Activated gamma-delta T cell (primary cell): ENCODE data around the gene PLEKHA1.

ENCODE experiments used
- DNase-seq: peaks from one replicate; lab custom pipeline; 2025; lab: John Stamatoyannopoulos, UW

PLEKHA1 gene

DNA sequence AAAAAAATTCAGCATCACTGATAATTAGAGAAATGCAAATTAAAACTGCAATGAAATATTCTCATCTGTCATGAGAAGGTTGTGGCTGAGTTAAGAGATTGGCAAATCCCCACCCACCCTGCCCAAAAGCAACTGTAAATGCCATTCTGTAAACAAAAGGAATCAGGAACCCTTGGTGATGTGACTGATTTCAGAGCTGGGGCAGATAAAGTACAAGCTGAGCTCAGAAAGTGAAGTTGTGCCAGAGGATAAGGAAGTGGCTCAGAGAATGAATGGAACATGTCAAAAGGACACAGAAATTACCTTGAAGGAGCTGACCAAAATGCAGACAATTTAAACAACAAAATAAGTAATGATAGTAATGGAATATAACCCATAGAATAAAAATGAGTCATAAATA, 47.2 kb downstream of the PLEKHA1 start:
- DNase-seq: no peak

DNA sequence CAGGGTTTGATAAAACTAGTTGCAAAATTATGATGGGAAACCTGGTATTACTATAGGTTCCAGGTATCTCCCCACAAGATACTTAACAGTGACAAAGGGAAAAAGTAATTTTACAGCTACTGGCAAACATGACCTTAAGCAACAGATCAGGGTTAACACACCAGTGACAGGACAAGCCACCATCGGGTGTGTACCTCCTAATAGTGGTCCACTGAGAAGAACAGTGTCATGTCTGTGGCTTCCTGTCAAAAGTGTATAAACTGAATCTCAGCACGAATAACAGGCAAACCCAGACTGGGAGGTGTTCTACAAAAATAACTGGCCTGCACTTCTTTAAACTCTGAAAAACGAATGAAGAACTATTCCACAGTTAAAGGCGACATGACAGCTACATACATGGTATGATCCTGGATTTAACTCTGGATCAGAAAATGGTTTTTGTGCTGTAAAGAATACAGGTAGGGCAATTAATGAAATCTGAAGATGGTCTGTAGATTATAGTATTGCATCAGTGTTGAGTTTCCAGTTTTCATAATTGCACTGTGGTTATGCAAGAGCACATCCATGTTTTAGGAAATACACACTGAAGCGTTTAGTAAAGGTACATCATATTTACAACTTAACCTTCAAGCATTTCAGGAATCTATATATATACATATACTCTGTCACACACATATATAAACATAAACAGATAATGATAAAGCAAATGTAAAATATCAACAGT, 47.9 kb downstream of the PLEKHA1 start:
- DNase-seq: no peak

DNA sequence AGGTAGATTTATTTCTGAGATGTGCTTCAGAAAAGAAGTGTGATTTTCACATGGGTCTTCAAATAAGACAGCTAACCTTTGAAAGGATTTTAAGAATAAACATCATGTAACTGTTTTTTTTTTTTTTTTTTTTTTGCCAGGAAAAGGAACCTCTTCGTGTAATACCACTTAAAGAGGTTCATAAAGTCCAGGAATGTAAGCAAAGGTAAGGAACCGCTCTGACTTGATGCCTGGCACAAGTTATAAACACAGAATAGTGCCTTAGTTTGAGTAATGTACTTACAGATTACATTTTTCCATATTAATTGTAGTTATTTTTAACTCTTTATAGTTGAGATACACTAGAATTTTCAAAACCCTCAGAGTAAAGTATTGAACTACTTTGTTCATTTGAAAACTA, 49.6 kb downstream of the PLEKHA1 start:
- DNase-seq: no peak

DNA sequence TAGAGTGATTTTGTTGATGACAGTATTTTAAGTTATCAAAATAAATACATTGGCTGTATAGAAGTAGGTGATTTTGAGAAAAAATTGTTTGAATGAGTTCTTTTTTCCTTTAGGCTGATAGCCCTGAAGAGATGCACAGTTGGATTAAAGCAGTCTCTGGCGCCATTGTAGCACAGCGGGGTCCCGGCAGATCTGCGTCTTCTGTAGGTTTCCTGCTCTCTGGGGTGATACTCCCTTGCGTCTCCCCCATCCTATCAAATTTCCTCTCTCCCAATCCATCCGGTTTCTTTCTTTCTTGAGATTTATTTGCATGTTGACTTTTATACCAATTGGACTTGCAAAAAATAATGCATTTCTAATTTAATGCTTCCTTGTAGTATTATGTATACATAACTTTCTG, 52.3 kb downstream of the PLEKHA1 start:
- DNase-seq: no peak

DNA sequence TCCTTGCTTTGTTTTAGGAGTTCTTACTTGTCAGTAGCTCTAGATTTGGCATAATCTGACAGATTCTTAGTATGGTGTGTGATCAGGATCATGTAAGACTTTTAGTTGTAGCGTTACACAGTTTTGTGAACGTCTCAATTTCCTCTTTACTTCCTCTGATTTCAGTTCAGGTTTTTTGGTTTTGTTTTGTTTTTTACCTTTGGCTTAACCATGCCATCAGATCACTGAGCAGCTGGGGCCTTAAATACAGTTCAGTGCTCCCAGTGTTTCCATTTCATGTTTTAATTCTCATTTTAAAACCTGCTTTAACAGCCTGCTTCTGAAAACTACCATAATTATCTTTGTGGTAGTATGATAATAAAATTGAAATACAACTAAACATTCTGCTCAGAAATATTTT, 52.8 kb downstream of the PLEKHA1 start:
- no peak for DNase-seq

DNA sequence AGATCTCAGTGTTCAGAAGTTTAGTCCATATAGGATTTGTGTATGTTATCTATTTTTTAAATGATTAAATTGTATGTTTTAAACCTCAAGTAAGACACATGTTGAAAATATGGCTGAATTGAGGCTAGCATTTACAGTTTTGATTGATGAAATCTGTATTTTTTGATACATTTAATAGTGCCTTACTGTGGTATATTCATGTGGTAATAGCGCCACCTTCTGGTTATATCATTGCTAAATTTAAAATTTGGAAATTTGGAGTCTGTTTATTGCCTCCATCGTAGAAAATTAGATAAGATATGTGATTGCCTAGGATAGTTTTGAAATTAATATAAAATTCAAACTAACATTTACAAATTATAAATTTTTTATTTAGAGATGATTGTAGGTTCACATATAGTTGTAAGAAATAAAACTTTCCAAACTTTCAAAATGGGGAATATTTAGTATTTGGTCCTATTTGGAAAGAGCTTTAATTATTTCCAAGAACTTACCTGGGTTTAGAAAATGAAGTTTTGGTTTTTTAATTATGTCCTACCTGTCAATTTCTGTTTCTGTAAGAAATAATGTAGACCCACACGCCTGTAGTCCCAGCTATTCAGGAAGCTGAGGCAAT, 60.8 kb downstream of the PLEKHA1 start:
- no peak for DNase-seq

DNA sequence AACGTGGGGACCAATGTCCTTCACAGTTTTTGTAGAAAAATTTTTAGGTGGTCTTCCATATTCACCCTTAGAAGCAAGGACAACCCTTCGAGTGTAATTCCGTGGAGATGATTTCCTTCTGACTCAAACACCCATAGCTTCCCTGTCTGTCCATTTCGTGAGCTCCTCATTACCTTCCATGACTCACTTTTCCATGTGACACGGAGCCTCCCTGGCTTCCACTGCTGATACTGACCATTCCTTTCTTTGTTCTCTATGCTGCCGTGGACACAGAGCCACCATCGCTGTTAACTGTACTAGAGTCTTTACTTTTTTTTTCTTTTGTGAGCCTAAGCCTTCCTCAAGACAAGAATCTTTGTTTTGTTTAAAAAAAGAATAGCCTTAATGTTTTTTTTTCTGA, 67.5 kb downstream of the PLEKHA1 start:
- DNase-seq: no peak

DNA sequence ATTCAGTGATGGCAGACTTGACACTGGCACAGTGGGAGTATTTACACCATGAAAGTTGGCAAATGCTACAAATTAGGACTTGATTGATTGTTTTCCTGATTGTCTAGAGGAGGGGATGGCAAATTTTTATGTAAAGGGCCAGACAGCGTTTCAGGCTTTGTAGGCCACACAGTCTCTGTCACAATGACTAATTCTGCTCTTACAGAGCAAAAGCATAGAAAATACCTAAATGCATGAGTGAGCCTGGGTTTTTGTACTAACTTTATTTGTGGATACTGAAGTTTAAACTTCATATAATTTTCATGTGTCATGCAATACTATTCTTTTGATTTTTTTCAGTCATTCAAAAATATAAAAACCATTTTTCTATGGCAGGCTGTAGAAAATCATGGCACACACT, 71.0 kb downstream of the PLEKHA1 start:
- no peak for DNase-seq

DNA sequence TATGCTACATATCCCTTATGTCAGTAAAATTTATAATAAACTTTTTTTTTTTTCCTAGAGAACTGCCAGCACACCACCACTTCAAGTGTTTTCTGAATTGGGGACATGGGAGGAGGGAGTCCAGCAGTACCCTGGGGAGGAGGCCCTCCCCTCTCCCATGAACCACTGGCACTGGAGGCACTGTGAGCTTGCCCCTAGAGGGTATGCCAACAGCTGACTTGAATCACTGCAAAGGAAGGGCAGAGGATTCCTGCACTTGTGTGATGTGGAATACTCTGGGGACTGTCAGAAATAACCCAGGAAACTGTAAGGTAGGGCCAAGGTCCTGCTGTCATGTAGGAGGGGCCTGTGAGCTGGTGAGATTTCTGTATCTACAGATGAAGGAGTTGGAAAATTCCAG, 71.4 kb downstream of the PLEKHA1 start:
- DNase-seq: no peak

DNA sequence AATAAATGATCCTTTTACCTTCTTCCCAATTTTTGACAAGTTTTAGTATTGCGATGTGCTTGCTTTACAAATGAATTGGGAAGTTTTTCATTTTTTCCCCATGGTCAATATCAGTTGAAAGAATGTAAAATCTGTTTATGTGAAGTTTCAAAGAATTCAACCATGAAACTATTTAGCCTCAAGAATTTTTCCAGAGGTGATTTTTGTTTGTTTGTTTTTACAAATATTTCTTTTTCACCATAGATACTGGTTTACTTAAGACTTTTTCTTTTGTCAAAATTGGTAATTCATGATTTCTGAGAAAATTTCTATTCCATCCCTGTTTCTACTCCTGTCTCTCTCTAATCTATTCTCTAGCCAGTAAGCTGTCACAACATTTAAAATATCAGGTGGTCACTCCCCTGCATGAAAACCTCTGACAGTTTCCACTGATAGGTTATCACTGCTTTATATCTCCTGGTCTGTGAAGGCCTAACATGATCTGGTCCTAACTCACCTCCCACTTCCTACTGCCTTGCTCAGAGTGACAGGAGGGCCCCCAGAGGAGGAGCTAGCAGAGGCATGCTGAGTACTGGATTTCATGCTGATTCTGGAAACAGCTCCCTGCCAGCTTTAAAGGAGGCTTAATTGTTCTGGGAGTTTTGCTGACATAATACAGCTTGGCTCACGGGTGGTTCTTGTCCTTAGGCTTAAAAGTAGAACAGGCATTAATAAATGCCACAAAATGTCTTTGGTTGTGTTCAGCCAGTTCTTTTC, 72.3 kb downstream of the PLEKHA1 start:
- DNase-seq: no peak

DNA sequence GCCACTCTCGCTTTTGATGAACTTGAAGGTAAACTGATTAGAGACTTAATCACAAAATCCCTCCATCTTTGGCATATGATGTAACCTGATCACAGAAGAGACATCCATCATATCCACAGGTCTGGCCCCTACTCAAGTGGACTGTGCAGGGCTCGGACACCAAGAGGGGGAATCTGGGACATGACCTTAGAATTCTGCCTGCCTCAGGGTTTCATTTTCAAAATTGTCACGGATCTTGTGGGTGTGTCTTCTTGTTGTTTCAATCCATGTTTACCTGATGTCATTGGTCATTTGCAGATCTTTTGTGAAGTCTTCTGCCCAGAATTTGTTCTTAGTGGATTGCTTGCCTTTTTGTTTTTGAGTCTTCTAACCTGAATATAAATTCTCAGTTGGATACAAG, 74.1 kb downstream of the PLEKHA1 start:
- no peak for DNase-seq

DNA sequence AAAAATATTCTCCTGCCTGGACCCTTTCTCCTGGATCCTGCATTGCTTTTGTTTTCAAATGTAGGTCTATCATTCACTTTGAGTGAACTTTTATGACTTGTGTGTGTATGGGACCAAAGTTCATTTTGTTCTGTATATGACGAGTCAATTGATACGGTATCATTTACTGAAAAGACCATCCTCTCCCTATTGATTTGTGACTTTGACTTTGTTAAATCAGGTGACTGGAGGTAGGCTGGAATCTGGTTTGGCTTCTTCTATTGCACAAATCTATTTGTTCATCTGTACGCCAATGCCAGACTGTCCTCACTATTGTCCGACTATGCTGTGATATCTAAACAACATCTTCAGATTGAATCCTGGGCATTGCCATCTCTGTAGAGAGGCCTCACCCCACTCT, 74.6 kb downstream of the PLEKHA1 start:
- no peak for DNase-seq

DNA sequence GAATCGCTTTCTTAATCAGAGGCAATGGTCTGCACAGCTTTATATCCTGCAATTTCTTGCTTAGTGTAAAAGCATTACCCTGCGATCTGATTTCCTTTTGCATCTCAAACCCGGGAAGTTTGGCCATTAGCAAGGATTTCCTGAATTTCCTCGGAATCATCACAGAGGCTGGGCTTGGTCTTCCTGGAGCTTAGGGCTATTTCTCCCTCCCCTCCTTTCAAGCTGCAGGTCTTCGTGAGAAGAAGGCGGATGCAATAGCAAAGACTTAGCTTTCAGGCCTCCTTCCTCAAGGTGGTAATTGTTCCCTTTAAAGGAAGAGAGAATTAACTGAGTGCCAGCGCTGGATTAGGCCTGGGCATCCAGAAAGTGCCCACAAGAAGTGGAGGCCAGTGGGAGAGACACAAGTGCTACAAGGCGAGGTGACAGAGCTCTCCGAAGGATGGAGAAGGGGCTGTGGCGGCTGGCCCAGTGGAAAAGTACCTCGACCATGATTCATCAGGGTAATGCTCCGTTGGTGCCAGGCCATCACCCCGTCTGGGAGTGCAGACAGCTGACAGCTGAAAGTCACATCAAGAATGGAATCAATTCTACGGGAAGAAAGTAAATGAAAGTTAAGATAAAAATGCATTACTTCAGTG, 76.0 kb downstream of the PLEKHA1 start:
- no peak for DNase-seq

DNA sequence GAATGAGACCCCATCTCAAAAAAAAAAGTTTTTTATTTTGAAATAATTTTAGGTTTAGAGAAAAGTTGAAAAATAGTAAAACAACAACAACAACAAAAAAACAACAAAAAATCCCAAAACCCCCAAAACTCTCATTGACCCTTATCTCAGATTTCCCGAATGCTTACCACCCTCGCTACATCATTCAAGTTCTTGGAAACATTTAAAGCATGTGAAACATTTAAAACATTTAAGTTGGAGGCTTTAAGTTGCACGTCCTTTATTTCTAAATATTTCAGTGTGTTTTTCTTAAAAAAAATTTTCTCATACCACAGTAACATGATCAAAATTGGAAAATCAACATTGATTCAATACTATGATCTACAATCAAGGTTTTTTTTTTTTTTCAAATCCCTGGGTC, 79.6 kb downstream of the PLEKHA1 start:
- DNase-seq: no peak

DNA sequence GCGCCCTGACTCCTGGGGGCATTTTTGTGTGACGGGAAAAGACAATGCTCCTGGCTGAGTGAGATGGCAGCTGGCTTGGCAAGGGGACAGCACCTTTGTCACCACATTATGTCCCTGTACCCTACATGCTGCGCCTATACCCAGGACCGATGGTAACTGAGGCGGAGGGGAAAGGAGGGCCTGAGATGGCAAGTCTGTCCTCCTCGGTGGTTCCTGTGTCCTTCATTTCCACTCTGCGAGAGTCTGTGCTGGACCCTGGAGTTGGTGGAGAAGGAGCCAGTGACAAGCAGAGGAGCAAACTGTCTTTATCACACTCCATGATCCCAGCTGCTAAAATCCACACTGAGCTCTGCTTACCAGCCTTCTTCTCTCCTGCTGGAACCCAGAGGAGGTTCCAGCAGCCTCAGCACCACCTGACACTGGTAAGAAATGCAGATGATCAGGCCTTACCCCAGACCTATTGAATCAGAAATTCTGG, 80.1 kb downstream of the PLEKHA1 start, which contains the start of gene ARMS2:
Gene ARMS2 (plus strand): TSS at position 51 of the 478 bp plus-strand sequence. CDS start 75 bp downstream, at position 126.
- DNase-seq: no peak

DNA sequence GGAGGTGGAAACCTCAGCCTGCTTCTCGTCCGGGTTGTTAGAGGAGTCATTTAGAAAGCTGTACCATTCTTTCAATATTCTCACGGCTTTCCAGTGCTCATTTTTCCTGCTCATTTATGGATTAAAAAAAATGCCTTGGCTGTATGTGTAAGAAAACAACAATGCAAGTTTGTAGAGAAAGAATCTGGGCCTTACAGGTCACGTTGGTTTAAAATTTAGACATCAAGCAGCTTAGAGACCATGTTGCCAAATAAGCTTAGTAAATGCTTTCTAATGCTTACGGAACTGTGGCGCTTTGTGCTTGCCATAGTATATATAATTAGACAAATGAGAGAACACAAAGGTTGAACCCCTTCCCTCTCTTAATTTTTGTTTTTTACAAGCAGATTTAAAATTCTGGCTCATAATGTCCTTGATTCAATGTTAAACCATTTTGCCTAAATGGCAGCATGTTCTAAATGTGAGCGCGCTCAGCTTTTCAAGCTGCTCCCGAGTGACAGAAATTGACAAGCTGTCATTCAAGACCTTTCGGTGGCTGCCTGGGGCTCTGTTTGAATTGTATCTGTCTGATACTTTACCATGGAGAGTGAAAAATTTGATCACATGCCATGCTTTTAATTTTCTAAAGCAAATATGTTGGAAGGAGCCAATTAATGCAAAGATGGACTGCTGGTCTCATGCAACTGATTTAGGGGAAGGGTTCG, 81.0 kb downstream of the PLEKHA1 start:
- DNase-seq: no peak

DNA sequence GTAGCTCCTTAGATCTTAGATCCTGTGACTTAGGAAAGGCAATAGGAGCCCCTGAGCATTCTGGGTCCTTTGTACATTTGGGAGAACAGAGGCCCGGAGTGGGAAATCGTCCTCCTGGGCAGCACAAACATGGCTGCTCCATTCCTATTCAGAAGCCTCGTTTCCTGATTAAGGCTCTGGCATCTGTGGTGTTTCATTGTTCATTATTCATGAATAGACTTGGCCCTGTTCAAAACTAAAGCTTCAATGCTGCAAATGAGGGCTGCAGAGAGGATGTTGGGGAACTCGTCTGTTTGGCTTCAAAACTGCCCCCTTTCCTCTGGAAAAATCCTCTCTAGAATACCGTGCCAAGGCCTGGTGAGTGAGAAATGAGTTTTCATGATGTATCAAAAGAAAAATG, 83.4 kb downstream of the PLEKHA1 start:
- DNase-seq: no peak

DNA sequence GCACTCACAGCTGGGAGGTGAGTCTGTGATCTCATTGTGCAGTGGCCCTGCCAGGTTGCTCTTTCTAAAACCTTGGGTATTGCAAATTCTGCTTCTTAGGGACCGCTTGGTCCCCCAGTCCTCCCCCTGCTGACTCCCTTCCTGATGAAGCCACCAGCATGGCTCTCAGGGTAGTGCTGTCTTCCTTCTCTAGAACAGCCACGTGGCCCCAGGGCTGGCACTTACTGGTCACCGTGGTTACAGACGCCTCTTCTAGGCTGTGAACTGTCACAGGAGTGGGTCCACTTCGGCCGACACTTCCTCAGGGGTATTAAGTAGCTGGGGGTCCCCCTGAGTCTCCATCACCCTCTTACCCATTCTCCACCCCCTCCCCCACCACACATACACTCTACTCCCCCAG, 84.2 kb downstream of the PLEKHA1 start:
- DNase-seq: no peak

DNA sequence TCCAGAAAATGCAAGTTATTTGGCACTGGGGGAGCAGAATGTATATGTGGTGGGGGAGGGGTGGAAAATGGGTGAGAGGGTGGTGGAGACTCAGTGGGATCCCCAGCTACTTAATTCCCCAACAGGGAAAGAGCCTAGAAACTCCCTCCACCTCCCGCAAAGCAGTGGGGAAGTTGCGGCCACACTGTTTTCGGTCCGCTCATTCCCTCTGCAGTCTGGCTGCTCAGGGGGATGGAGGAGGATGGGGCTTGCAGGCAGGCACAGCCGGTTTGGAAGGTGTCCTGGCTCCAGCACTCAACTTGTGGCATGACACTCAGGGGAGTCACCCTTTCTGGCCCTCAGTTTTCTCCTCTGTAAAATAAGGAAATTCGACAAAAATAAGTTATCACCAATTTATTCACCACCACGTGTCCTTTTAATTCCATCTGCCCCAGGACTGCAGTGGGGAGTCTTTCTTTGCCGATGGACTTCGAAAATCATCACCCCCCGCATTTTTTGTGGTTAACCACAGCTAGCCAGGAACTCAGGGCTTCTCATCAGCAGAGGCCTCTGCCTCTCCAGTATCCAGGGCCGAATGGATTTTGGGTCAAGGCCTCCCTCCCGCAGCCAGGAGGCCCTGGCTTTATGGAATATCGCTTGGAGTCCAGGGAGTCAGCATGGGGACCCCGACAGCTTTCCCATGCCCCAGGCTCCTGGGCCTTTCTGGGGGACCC, 85.2 kb downstream of the PLEKHA1 start:
- no peak for DNase-seq

DNA sequence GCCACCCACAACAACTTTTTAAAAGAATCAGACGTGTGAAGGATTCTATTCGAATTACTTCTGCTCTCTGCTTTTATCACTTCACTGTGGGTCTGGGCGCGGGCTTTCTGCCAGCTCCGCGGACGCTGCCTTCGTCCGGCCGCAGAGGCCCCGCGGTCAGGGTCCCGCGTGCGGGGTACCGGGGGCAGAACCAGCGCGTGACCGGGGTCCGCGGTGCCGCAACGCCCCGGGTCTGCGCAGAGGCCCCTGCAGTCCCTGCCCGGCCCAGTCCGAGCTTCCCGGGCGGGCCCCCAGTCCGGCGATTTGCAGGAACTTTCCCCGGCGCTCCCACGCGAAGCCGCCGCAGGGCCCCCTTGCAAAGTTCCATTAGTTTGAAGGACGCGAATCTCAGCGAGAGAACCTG, 86.4 kb downstream of the PLEKHA1 start:
- DNase-seq: no peak

DNA sequence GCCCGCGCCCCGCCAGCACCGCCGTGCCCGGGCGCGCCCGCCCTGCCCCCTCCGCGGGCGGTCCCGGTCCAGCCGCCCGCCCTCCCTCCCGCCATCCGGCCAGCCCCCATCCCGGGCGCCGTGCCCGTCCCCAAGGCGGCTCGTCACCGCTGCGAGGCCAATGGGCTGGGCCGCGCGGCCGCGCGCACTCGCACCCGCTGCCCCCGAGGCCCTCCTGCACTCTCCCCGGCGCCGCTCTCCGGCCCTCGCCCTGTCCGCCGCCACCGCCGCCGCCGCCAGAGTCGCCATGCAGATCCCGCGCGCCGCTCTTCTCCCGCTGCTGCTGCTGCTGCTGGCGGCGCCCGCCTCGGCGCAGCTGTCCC, 86.8 kb downstream of the PLEKHA1 start, which contains the start of gene HTRA1:
Gene HTRA1 (plus strand): TSS at position 187 of the 362 bp plus-strand sequence. CDS start 100 bp downstream, at position 287.
- no peak for DNase-seq
